Dermis microvascular lymphatic vessel endothelial cell (primary cell): ENCODE measurements around the gene HES4. TPM values are rescaled to one million over a fixed set of nuclear protein-coding genes. Genes with fewer than 3 reads are reported as not detected.
"Not testable (repeated sequence)": the region's sequence is repeated elsewhere in the genome, so short reads cannot be mapped to it uniquely, and the experiment has no call there.

Experiments used
- DNase-seq, 2 donors: peaks; one replicate each; pipeline versions ENCODE4 v3.0.0 to v3.0.0-alpha.2; 2010; ENCODE audit warnings: low read depth in 2 of 2
- total RNA-seq: library from RNA; depleted of rRNA; stranded (reverse); fragments of >200 nt; gene quantifications from 2 replicates; pipeline ENCODE4 v1.2.1, GENCODE V29; 2014

HES4 gene
- total RNA-seq, 1 donor from 2014 or later = 29.0 TPM

DNA sequence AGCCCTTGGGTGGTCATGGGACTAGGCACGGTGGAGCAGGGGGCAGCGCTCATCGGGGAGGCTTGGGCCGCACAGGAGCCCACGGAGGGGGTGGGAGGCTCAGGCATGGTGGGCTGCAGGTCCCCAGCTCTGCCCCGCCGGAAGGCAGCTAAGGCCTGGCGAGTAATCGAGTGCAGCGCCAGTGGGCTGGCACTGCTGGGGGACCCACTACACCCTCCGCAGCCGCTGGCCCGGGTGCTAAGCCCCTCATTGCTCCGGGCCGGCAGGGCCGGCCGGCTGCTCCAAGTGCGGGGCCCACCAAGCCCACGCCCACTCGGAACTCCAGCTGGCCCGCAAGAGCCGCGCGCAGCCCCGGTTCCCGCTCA lies 18.4 kb upstream of the HES4 start:
- DNase-seq = not testable (repeated sequence)

DNA sequence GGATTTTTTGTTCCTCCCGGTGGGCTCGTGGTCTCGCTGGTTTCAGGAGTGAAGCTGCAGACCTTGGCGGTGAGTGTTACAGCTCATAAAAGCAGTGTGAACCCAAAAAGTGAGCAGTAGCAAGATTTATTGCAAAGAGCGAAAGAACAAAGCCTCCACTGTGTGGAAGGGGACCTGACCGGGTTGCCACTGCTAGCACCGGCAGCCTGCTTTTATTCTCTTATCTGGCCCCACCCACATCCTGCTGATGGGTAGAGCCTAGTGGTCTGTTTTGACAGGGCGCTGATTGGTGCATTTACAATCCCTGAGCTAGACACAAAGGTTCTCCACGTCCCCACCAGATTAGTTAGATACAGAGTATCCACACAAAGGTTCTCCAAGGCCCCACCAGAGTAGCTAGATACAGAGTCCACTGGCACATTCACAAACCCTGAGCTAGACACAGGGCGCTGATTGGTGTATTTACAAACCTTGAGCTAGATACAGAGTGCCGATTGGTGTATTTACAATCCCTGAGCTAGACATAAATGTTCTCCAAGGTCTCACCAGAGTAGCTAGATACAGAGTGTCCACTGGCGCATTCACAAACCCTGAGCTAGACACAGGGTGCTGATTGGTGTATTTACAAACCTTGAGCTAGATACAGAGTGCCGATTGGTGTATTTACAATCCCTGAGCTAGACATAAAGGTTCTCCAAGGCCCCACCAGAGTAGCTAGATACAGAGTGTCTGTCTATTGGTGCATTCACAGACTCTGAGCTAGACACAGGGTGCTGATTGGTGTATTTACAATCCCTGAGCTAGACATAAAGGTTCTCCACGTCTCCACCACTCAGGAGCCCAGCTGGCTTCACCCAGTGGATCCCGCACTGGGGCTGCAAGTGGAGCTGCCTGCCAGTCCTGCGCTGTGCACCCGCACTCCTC lies 17.8 kb upstream of the HES4 start:
- DNase-seq = not testable (repeated sequence)

DNA sequence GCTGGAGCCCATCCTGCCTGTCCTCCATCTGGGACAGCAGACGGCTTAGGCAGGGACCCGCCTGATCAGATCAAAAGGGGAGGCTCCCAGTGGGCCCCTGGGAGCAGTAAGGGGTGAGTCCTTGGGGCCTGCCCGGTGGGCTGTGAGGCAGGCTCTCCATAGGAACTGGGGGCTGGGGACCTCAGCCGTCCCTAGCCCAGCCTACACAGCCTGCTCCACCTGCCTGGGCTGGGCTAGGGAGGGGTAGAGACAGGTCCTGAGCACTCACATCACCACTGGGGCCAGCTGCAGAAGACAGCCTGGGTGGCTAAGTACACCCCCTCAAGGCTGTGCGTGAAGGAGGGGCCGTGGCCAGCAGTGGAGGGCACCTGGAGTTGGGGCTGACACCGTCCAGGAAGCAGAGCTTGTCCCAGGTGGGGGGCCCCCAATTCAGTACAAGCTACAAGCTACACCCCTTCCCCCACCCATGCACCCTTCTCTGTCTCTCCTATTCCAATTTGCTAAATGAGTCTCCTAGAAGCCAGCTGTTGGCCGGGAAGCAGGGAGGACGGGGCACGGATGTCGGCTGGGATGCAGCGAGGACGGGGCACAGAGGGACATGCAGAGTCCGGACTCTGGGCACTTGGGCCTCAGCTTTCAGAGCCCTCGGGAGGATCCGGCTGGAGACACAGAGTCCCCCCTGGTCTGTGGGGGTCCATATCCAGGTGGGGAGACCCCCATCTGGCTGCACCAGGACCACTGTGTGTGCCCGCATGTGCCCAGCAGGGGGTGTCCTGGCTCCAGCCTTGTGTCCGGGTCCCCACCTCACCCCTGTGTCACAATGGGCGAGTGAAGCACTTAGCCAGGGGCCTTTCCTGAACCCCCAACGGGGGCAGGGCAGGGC lies 15.1 kb upstream of the HES4 start:
- peak in 1 of 2 donors; percentile 40 for DNase-seq

DNA sequence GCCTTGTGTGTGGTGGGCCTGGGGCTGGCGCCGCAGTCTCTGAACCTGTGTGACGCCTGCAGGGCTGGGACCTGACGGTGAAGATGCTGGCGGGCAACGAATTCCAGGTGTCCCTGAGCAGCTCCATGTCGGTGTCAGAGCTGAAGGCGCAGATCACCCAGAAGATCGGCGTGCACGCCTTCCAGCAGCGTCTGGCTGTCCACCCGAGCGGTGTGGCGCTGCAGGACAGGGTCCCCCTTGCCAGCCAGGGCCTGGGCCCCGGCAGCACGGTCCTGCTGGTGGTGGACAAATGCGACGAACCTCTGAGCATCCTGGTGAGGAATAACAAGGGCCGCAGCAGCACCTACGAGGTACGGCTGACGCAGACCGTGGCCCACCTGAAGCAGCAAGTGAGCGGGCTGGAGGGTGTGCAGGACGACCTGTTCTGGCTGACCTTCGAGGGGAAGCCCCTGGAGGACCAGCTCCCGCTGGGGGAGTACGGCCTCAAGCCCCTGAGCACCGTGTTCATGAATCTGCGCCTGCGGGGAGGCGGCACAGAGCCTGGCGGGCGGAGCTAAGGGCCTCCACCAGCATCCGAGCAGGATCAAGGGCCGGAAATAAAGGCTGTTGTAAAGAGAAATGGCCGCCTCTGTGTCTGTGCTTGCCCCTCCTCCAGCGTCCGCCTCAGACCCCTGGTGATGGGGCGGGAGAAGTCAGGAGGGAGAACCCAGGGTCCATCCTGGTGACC lies 14.2 kb upstream of the HES4 start:
- DNase-seq = no peak

DNA sequence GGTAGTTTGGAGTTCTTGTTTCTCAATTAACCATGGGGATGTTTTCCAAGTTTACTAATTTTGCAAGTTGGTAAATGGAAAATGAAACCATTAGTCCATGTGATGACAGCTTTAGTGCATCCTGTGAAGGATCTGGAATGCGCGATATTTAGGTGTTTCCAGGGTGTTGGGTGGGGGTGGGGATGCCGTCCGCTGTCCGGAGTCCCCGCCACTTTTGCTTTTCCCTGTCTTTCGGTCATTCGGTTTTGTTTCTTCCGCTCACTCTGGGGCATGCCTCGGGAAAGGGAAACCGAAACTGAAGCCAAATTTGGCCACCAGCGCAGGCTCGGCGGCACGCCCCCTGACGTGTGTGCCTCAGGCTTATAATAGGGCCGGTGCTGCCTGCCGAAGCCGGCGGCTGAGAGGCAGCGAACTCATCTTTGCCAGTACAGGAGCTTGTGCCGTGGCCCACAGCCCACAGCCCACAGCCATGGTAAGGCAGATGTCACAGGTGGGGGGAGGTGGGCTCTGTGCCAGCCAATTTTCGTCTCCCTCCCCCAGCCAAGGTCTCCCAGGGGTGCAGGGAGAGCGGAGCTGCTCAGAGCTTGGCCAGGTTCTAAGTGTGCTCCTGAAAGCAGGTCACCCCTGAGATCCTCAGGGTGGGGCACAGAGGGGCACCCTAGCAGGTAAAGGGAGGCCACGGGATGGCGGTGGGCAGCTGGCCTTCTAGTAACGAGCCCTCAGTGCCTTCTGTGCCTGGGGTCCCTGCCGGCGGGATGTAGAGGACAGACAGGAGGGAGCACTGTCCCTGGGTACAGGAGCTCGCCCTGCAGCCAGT lies 13.4 kb upstream of the HES4 start, which contains the start of gene ISG15:
TSS of gene ISG15 (plus strand) at position 393 of the 817 bp plus-strand sequence. CDS start at position 470, 77 bp downstream.
- DNase-seq = peak; percentile 84 to 89

DNA sequence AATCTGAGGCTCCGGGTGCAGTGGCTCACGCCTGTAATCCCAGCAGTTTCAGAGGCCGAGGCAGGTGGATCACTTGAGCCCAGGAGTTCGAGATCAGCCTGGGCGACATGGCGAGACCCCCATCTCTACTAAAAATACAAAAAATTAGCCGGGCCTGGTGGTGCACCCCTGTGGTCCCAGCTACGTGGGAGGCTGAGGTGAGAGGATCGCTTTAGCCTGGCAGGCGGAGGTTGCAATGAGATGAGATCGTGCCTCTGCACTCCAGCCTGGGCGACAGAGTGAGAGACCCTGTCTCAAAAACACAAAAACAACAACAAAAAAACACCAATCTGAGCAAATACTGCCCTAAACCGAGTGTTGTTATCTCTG lies 12.8 kb upstream of the HES4 start:
- DNase-seq = not testable (repeated sequence)

DNA sequence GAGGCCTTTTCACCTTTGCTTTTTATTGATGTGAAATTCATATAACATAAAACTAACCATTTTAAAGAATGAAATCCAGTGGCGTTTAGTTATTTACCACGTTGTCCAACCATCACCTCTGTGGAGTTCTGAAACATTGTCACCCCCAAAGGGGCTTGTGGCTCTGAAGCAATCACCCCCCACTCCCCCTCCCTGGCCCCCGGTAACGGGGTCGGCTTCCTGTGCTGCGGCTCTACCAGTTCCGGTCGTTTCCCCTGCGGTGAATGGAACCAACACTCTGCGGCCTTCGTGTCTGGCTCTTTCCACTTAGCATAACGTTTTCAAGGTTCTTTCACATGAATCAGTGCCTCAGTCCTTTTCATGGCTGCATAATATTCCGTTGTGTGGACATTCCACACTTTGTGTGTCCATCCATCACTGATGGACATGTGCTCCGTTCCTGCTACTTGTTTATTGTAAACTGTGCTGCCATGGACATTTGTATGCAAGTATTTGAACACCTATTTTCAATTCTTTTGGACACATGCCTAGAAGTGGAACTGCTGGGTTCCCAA lies 11.6 kb upstream of the HES4 start:
- DNase-seq = no peak

DNA sequence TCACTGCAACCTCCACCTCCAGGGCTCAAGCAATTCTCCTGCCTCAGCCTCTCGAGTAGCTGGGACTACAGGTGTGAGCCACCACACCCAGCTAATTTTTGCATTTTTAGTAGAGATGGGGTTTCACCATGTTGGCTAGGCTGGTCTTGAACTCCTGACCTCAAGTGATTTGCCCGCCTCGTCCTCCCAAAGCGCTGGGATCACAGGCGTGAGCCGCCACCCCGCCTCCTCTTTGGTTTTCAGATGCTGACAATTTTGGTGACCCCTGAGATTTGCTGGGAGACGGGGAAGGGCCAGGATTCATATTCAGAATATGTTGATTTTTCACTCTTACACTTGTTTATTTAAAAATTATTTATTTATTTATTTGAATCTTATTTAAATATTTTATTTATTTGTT lies 10.2 kb upstream of the HES4 start:
- DNase-seq = not testable (repeated sequence)

DNA sequence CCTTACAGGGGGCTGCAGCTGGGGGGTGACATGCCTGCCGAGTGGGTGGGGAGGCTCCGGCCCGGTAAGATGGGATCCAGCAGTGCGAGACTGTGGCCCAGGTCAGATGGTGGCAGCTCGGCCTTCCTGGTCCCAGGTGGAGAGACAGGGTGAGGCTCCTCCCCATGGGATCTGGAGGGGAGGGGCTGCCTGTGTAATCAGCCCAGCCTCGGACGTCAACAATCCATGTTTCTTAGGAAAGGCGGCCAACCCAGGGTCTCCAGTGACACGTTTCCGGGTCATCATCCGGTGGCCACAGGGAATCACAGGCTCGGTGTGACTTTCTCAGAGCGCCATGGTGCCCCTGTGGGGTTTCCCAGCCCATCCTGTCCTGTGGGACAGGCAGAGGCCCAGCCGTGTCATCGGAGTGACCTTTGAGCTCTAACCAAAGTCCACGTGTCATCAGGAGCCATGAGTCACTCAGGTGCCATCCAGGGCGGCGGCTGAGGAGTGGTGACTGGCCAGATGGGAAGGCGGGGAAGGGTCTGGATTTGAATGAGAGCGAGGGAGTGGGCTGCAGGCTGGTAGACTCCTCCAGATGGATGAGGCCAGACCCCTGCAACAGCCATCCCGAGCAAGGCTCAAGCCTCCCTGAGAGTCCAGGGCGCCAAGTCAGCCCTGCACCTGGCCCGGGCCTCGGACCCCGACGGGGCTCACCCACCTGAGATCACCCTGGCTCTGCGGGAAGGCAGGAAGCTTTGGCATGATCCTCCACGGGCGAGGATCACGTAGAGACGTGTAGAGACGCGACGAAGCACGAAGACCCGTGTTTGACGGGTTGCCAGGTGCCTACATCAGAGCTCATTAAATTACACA lies 6.6 kb upstream of the HES4 start:
- DNase-seq = peak in 1 of 2 donors; percentile 39

DNA sequence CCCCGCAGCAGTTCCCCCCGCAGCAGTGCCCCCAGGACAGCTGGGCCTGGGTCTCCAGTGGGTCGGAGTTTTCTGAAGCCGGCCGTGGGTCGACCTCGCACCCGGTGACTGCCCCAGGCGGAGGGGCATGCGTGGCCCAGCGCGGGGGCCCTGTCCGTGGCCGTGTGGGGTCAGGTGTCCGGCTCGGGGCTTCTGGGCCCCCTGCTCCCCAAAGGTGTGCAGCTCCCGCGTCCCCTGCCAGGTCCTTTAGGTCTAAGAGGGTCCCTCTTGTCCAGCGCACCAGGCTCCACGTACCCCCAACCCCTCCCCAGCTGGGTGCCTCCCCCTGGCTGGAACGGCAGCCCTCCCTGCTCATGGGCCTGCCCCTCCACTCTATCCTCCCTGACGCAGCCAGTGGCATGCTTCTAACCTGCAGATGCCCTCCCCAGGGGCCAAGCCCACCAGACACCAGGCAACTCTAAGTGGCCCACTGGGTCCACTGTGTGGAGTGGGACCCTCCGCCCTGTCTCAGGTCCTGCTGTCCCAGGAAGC lies 5.9 kb upstream of the HES4 start:
- DNase-seq = no peak

DNA sequence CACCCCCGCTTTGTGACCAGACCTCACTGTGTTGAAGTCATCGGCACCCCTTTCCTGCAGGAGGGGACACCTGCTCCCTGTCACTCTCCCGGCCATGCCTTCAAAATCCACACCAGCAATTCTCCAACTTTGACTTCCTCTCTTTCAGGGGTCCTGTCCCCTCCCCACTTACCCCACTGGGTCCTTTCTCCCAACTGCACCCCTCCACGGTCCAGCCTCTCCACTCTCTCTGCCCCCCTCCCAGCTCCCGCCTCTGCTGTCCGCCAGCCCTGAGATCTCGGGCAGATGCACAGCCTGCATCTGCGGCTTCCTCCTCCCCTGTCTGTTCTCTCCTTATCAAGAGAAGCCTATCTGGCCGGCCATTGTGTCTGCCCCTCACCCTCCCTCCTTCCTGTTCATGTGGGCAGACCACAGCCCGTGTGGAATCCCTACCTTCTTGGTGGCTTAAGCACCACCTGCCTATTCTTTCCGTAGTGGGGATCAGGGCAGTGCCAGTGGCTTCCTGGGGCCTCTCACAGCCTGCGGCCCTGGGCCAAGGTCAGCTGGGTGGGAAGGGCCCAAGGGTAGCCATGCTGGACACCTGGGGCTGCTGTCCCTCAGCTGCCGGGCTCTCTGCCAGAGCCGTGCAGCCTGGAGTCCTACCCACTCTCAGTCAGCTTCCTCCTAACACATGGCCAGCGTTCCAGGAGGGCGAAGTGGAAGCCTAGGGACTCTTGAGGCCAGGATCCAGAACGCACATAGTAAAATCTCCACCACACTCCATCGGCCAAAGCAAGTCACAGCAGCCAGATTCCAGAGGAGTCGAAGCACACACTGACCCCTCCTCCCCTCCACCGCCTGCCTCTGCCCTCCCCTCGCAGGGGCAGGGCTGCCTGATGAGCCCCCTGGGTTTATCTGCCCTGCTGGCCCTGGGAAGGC lies 5.1 kb upstream of the HES4 start:
- DNase-seq = peak in 1 of 2 donors; percentile 79

DNA sequence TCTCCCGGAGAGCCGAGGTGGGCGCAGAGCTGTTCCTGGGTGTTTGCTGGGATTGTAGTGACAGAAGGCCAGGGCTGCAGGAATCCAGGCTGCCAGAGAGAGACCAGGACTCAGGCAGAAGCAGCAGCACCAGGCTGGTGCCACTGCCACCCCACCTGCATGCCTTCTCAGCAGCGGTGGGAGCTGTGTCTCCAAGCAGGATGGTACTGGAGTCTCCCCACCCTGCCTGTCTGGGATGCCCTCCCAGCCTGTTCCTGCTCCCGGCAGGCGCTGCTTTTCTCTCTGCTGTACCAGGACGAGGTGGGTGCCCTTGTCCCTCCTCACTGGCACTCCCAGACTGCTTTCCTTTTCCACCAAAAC lies 4.5 kb upstream of the HES4 start:
- DNase-seq = no peak

DNA sequence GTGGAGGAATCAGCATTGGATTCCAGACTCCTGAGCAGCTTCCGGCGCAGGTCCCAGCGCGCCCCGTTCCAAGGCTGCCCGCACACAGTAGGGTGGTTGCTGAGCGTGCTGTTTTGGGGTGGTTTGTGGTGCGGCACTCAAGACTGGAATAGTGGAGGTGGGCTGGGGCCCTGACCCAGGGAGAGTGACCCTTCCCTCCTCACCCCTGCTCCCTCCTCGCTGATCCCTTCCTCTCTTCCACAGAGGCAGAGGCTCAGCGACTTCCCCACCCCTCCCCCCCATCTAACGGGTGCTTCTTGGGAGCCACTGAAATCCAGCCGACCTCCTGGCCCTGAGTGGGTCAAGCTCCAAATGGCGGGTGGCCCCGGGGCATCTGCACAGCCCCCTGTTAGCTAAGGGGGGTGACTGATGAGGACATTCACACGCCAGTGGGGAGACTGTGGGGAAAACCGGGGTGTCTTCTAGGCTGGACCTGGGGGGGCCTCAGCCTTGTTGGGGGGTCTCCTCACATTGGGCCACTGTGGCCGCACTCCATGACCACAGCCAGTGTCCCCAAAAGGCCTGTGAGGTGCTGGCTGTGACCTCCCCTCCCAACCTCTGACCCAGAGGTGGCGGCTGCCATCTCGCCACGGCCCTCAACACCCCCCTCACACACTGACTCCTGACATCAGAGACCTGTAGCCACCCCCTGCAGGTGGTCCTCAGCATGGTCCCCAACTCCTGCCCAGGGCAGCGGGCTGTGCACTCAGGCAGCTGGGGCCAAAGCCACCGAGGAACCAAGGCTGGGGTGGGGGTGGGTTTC lies 3.9 kb upstream of the HES4 start:
- no peak for DNase-seq

DNA sequence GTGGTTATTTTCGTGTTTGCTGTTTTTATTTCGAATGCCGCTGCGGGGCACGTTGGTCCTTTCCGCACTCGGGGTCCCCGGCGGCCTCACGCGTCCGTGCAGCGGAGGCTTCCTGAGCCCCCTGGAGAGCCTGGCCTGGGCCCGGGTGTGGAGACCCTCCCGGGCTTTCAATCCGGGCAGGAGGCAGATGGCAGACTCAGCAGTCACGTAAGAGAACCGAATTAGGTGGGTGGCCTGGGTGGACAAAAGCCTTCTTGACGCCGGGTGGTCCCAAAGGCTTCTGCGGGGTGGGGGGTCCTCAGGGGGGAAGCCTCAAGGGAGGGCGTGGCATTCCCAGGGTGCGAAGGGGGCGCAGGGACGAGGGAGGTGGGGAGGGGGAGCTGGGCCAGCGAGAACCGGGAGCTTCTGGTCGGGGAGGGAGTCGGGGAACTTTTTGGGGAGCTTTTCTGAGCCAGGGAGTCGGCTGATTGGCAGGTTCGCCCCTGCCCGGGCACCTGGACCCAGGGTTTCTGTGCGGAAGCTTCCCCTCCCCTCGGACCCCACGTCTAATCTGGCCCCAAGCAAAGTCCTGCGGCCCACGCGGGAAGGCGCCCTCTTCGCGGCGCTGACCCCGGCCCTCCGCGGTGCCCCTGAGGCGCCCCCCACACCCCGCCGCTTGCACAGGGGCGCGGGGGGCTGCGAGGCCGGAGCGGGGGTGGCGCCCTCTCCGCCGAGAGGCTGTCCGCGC lies 1.3 kb upstream of the HES4 start:
- DNase-seq = no peak

DNA sequence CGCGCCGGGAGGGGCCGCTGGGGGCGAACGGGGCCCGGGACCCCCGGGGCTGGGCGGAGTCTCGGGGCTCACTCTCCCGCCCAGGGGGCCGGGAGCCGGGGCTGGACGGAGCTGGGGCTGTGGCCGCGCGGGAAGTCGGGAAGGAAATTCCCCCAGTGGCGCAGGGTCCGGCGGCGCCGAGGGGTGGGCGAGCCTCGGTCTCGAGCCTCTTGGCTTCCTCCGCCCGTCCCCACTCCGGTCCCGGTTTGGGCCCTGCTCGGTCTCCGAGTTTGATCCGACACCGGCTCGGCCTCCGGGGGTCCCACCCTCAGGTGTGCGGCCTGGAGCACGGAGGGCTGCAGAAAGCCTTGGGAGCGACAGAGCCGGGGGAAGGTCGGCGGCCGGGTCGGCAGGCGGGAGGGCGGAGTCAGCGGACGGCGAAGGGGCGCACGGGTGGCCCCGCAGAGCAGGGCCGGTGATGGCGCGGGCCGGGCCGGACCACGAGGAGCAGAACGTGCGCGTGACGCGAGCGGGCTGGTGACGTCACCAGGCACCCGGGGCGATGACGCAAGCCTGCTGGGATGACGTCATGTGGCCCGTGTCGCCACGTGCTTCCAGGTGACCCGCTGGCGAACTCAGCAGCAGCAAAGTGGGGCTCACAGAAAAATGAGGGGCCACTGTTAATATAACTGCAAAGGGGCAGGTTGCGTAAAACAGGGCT lies 610 bp upstream of the HES4 start:
- DNase-seq = peak; percentile 79 to 84
